GDM1 (cell line): ENCODE measurements around the gene YPEL4.
"Not testable (repeated sequence)": the region's sequence is repeated elsewhere in the genome, so short reads cannot be mapped to it uniquely, and the experiment has no call there.

Experiments
- DNase-seq: peaks from one replicate; lab custom pipeline; 2025; lab: John Stamatoyannopoulos, UW

Gene YPEL4, protein sequence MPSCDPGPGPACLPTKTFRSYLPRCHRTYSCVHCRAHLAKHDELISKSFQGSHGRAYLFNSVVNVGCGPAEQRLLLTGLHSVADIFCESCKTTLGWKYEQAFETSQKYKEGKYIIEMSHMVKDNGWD

DNA sequence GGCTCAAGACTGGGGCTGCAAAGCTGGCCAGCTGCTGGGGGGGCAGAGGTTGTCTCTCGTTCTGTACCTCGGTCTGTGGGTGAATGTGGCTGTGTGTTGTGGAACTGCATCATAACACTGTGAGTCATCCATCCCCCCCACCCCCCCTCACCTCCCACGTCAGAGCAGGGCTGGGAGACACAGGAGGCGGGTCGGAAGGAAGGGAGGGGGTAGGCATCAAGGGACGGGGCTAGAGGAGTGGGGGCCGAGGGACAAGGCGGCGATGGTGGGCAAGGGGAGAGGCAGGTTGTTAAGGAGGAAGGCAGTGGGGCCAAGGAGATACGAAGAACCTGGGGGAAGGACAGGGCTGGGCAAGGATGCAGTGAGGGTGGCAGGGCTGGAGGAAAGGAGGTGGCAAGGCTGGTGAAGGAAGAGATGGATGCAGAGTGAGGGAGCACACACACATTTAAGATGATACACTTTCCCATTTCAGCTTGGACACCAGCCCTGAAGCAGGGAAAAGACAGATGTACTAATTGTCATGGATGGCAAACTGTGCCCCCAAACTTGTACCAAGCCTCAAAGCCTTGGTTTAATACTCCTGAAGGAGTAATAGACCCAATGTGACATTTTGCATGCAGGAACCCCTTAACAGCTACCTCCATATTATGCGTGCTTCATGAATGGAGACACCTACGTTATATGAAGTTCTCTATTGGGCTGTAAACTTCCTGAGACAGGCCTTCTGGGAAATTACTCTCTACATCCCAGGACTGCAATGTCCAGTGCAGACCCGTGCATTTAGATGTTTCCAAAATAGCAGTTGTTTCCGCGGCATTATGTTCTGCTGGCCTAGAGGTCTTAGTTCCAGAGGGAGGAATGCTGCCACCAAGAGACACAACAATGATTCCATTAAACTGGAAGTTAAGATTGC lies at the start of gene YPEL4:
TSS of gene YPEL4 (minus strand) at position 87 of the 913 bp plus-strand sequence. CDS start 2,805 bp downstream, outside the sequence.
- peak; percentile 58 for DNase-seq

DNA sequence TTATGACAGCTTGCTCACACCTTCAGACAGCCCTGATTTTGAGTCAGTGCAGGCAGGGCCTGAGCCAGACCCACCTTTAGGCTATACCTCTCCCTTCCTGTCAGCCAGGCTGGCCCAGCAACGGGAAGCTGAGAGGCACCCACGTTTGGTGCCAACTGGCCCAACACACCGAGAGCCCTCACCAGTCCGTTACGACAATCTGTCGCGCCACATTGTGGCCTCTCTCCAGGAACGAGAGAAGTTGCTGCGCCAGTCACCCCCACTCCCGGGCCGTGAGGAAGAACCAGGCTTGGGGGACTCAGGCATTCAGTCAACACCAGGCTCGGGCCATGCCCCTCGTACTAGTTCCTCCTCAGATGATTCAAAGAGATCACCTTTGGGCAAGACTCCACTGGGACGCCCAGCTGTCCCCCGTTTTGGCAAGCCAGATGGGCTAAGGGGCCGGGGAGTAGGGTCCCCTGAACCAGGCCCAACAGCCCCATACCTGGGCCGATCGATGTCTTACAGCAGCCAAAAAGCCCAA lies 49.2 kb upstream of the YPEL4 start:
- no peak for DNase-seq

DNA sequence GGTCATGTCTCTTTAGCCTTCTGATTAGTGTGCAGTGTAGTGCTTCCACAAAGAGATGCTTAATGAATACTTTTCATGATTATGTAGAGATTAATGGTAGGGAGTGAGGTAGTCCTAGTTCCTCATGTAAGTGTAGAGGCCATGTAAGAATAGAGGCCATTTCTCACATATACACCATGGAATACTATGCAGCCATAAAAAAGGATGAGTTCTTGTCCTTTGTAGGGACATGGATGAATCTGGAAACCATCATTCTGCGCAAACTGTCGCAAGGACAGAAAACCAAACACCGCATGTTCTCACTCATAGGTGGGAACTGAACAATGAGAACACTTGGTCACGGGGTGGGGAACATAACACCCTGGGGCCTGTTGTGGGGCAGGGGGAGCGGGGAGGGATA lies 40.8 kb upstream of the YPEL4 start:
- not testable (repeated sequence) for DNase-seq

DNA sequence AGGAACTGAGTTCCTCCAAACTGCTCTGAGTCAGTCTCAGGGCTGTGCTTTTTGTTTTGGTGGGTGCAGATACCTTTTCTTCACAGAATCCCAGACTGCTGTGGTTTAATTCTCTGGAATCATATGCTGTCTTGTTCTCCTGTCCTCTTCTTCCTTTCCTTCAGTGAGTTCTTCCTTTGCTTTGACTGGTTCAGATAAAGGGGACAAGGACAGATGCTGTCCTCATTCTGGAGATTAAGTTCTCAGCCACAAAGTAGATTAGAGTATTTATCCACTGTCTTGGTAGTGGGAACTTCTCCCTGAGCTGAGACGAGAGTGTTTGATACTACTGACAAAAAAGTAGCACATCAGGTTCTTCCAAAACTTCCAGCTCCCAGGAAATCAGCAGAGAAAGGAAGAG lies 31.5 kb upstream of the YPEL4 start:
- no peak for DNase-seq

DNA sequence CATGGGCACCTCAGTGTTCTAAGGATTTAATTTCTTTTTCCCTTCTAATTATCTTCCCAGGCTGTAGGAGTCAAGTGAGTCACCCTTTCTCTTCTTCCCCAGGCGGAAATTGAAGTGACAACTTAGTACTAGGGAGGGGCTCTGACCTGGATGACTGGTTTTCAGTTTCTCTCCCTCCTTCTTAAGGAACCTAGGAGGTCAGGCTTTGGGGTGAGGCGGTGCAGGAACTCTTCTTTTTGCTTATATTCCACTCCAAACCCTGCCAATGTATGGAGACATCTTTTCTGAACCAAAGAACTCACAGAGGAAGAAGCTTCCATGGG lies 30.8 kb upstream of the YPEL4 start:
- no peak for DNase-seq

DNA sequence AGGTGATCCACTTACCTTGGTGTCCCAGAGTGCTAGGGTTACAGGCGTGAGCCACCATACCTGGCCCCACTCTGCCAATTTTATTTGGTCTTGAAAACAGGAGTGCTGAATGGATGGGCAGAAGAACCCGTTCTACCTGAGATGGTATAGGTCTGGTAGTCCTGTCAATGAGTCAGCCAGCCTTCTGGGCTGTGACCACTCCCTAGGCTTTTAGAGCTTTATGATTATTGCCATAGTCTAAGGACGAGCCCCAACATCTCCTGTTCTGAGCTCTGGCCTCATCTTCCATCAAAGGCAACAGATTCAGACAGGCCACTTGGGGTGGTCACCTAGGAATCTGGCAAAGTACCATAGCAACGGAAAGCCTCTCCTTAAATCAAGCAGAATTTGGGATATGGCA lies 29.7 kb upstream of the YPEL4 start:
- no peak for DNase-seq

DNA sequence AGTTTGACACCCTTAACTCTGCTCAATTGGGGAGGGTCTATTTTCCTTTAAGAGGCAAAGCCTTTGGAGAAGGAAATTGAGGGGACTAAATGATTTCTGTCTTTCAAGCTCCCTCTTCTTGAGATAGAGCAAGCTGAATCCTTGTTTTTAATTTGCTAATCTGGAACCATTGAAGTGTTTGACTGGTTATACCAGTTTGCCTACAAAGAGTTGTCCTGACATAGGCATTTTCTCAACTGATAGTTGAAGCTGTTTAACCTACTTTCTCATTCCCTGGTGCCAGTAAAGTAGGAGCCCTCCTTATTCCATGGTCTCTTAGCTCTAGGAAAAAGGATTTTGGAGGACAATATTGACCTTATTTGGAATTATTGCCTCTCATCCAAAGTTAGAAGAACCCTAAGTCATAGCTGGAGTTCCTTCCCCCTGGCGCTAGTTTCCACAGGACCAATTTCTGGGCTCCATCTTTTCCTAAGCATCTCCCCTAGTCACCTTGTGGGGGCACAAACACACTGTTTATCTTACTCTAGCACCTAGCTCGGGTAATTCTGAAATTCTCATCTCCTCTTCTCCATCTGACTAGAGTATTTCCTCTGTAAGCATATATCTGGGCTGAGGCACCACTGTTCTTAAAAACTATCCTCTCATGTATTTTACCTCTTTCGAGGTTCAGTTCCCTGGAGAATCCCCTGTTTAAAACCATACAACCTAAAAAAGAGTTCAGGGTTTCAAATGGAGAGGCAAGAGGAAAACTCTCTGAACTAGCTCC lies 25.6 kb upstream of the YPEL4 start:
- no peak for DNase-seq

DNA sequence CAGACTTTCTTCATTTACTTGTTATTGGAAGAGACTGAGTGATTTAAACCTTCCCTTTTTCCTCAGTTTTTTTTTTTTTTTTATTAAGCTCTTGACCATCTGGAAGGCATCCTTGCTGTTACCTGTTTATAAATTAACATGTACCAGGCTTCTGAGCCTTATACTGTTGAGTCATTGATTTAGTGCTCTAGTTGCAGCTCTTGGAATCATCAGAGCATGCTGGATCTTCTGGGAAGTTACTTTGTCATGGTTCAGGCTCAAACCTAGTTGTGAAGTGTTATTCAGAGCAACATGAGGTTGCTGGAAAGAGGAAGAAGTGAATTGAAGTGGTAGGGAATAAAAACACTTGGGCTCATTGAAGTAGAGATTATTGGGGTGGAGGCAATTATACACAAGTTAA lies 24.5 kb upstream of the YPEL4 start:
- no peak for DNase-seq

DNA sequence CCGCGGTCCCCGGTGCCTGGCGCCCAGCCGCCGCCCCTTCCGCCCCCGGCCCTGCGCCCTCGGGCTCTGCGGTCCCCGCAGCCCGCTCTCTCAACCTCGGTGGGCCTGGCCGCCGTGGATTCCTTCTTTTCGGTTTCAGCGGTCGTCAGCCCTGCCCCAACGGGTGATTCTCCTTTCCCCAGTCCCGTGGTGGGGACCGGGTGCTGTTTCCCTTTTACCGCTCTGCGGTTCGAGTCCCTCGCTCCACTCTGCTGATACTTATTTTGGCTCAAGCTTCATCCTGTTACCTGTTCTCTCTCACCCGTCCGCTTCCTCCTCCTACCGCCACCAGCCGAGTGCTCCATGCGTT lies 18.7 kb upstream of the YPEL4 start:
- DNase-seq: no peak

DNA sequence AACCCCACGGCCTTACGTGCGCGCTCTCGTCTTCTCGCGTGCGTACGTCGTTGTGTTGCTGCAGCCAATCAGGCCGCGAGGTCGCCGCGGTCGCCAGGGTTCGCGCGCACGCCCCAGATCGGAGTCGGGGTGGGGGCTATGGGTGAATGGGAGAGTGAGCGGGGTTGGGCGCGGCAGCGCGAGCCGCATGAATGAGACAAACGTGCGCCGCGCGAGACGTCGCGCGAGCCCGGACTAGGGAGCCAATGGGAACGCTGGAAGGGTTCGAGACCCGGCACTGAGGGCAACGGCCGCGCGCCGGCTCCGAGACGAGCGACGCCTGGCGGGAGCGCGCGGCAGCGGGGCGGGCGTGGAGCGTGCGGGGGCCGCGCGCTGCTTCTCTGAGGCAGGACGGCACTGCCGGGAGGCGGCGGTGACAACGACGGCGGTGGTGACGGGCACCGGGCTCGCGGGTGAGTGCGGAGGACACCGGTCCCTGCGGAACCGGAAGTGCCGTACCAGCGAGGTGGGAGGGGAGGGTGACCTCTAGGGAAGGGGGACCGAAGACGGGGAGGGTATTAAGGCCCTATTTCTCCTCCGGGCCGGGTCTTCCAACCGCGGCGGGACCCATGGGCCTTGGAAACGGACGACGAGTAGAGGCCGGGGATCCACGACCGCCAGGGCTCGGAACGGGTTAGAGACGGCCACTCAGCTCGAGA lies 18.2 kb upstream of the YPEL4 start, which contains the start of gene ZDHHC5:
TSS of gene ZDHHC5 (plus strand) at position 379 of the 698 bp plus-strand sequence. CDS start 4,977 bp downstream, outside the sequence.
- peak; percentile 100 for DNase-seq

DNA sequence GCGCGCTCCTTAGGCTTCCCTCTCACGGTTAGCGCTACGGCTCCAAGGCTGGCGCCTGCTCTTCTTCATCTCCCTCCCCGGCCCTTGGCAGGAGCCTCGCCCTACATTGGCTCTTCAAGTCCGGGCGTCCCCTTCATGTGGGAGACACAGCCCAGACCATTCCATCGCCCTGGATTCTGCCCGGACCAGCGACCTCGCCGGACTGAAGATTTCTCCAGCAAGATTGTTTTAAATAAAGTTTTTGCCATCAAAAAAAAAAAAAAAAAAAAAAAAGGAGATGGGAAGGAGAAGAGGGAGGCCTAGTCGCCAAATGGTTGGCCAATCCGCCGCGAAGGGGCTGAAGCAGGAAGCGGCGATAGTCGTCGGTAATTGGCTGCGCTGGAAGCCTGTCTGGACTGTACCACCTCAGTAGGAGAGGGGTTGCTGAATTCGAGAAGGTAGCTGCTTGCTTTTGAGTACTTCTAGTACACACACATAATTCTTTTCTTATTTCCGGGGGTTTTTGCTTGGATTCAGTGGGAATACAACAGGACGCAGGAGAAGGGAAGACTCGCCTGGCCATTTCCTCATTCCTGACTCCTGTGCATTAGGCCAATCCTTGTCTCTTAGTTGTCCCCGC lies 17.5 kb upstream of the YPEL4 start:
- peak; percentile 97 for DNase-seq

DNA sequence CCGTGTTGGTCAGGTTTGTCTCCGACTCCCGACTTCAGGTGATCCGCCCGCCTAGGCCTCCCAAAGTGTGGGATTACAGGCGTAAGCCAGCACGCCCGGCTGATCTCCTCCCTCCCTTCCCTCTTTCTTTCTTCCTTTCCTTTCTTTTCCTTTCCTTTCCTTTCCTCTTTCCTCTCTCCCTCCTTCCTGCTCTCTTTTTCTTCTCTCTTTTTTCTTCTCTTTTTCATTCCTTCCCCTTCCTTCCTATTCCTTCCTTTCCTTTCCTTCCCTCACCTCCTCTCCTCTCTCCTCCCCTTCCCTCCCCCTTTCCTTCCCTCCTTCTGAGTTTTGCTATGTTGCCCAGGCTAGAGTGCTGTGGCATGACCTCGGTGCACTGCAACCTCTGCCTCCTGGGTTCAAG lies 14.3 kb upstream of the YPEL4 start:
- no peak for DNase-seq

DNA sequence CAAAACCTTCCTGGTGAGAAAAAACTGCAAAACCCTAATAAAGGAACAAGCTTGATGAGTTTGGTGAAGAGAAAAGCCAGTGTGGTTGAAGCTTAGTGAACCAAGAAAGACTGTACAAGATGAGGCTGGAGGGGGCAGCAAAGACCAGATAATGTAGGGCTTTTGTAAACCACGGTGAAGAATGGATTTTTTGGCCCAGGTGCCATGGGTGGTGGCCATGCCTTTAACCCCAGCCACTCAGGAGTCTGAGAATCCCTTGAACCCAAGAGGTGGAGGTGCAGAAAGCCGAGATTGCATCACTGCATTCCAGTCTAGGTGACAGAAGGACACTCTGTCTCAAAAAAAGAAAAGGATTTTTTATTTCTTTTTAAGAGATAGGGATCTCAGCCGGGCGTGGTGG lies 13.2 kb upstream of the YPEL4 start:
- DNase-seq: no peak

DNA sequence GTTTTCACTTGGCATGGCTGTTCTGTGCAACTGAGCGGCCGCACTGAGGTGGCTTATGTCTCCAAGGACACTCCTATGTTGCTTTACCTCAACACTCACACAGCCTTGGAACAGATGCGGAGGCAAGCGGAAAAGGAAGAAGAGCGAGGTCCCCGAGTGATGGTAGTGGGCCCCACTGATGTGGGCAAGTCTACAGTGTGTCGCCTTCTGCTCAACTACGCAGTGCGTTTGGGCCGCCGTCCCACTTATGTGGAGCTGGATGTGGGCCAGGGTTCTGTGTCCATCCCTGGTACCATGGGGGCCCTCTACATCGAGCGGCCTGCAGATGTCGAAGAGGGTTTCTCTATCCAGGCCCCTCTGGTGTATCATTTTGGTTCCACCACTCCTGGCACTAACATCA lies 10.0 kb upstream of the YPEL4 start:
- DNase-seq: no peak

DNA sequence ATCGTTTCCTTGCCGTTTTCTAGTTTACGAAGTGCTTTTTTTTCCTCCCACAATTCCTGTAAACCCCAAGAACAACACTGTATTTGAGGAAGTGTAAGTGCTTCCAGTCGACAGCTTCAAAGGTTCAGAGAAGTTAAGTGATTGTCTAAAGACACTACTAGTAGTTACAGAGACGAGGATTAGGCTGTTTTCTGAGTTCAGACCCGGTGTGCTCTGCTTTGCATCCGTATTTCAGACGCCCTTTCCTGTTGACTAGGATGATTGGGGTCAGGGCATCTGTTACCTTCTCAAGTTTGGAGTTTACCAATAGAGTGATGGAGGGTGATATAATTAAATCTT lies 8.3 kb upstream of the YPEL4 start:
- no peak for DNase-seq

DNA sequence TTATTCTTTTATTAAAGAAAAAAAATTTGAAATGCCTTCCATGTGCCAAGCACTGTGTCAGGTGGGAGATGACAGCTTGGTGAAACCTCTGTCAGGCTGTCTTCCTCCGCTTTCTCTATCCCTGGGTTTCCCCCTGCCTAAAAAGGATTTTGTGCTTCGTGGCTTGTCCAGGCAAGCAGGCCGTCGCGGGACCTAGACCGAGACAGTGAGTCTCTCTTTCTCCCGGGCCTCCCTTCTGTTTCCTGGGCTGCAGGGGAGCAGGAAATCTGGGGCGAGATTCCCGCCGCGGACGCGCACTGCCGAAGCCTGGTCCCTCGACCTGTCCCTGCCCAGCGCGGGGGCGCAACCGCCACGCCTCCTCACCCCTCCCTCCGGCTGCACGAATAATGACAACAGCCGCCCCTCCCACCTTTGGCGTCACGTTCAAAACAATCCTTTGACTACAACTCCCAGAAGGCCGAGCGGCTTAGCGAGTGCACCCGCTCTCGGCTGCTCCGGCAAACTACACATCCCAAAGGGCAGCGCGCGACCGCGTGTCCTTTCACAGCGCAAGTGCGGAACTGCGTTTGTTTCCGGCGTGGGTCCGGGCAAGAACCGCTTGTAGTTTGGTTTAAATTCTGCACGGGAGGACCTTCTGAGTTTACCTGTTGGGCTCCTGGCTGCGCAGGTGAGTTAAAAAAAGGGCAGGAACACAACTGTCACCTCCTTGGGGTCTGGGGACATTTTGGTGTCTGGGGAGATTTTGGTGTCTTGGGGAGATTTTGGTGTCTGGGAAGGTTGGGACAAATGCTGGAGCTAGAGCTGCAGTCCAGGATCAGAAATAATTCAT lies 7.7 kb upstream of the YPEL4 start, which contains the start of gene CLP1:
TSS of gene CLP1 (plus strand) at position 569 of the 829 bp plus-strand sequence. CDS start 1,715 bp downstream, outside the sequence.
- DNase-seq: peak; percentile 97

DNA sequence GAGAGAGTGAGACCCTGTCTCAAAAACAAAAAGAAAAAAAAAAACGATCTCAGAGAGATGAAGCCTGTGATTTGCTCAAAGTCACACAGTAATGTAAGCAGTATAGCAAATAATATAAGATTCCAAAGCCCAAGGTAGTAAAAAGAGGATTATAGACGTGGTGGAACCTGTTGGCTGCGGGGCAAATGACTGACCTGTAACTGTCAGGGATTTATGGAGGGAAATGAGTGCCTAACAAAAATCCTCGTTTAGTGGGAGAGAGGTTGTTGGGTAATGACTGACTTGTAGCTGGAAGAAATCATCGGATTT lies 7.1 kb upstream of the YPEL4 start:
- no peak for DNase-seq

DNA sequence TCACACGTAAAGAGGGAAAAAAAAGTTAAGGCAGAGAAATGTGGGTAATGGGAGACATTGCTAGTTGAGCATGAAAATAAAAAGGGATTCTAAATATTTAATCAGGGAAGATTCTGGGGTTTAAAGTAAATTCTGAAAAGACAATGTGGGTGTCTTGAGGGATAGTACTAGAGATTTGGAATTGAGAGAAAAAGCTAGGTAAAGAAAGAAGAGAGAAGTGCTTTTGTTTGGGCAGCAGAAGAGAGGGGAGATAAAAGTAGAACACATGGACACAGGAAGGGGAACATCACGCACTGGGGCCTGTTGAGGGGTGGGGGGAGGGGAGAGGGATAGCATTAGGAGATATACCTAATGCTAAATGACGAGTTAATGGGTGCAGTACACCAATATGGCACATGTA lies 3.5 kb upstream of the YPEL4 start:
- no peak for DNase-seq

DNA sequence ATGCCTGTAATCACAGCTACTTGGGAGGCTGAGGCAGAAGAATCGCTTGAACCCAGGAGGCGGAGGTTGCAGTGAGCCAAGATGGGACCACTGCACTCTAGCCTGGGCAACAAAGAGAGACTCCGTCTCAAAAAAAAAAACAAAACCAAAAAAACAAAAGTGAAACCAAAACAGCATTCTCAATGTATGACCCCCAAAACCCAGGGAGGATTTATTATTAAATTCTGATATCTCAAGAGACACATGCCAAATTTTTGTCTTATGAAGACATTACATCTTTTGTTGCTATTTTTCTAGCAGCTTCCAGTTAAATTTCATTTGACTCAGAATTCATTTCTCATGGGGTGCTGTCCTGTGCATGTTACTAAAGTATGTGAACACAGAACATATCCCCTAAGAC lies 3.0 kb upstream of the YPEL4 start:
- DNase-seq: no peak

DNA sequence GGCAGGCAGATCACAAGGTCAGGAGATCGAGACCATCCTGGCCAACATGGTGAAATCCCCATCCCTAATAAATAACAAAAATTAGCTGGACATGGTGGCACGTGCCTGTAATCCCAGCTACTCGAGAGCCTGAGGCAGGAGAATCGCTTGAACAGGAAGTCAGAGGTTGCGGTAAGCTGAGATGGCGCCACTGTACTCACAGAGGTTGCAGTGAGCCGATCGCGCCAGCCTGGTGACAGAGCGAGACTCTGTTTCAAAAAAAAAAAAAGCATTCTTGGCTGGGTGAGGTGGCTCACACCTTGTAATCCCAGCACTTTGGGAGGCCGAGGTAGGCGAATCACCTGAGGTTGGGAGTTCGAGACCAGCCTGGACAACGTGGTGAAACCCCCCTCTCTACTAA lies 2.5 kb upstream of the YPEL4 start:
- not testable (repeated sequence) for DNase-seq

DNA sequence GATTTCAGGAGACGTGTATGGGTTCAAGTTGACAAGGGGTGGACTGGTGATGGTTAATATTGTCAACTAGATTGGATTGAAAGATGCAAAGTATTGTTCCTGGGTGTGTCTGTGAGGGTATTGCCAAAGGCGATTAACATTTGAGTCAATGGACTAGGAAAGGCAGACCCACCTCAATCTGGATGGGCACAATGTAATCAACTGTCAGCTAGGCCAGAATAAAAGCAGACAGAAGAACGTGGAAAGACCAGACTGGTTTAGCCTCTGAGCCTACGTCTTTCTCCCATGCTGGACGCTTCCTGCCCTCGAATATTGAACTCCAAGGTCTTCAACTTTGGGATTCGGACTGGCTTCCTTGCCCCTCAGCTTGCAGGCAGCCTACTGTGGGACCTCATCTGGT lies 1.7 kb upstream of the YPEL4 start:
- DNase-seq: no peak
